K562 (cell line): Measurements from ENCODE around the gene PDE4D. TPM values are rescaled to one million over a fixed set of nuclear protein-coding genes. Genes with fewer than 3 reads are reported as not detected.

Source experiments
- ATAC-seq: fragments of 200-7000 bp; cut with Tn5 transposase; 3 replicates; pipeline ENCODE4 v1.9.1; 2020; ENCODE audit warnings: moderate library complexity
- BruUV-seq: library from RNA; stranded (reverse); fragments of 400-500 nt; replicated peaks from 2 replicates; lab custom pipeline; 2021; lab: Mats Ljungman, UMichigan
- CTCF ChIA-PET: fragments of 300-600 bp; formaldehyde crosslinking; extraction: SDS; loops from one replicate; lab custom pipeline; 2021; ENCODE audit warnings: low intra/inter-chr PET ratio; lab: Yijun Ruan, JAX
- POLR2A ChIA-PET: fragments of 300-600, 350-650 bp; sonication (Branson Sonifier 250); formaldehyde crosslinking; extraction: SDS; loops from one replicate; lab custom pipeline; 2021; ENCODE audit warnings: antibody characterized with exemption, inconsistent platforms; lab: Yijun Ruan, JAX
- DNase-seq, 4 experiments: peaks; one replicate each; pipeline versions ENCODE4 v3.0.0 to v3.0.0-alpha.2; 2011 to 2018; ENCODE audit warnings: low spot score in 3 of 4, mixed read lengths in 3 of 4; ENCODE audit errors: extremely low read depth in 1 of 4
- FAIRE-seq: peaks from 2 replicates; lab custom pipeline; 2011; peaks lifted over from hg19 to GRCh38; lab: Jason Lieb, UNC
- H2AFZ ChIP-seq: 2 replicates; pipeline ENCODE4 v1.6.0; 2011; ENCODE audit warnings: low read depth, low read length, control low read depth, inconsistent platforms
- H3K27ac ChIP-seq: fragments of 200-600 bp; 3 replicates; pipeline ENCODE4 v1.8.0; 2011; ENCODE audit warnings: low read depth, mild to moderate bottlenecking, control low read depth, inconsistent platforms, low read length, moderate library complexity, mixed read lengths; ENCODE audit errors: extremely low read depth
- H3K27me3 ChIP-seq, 2 experiments: fragments of 300-600 bp in 1 of 2; 2 replicates in 1 of 2; 3 replicates in 1 of 2; pipeline versions ENCODE4 v1.6.0 to v1.8.0; 2011; ENCODE audit warnings: inconsistent platforms in 2 of 2, low read length in 2 of 2, mild to moderate bottlenecking in 1 of 2, mixed read lengths in 1 of 2, moderate library complexity in 1 of 2; ENCODE audit not compliant: control insufficient read depth in 2 of 2, insufficient read depth in 2 of 2
- H3K36me3 ChIP-seq: fragments of 300-600 bp; 3 replicates; pipeline ENCODE4 v1.8.0; 2011; ENCODE audit warnings: mild to moderate bottlenecking, low read length, inconsistent platforms; ENCODE audit not compliant: control insufficient read depth, insufficient read depth
- H3K4me1 ChIP-seq, 2 experiments: fragments of 200-600 bp in 1 of 2; replicated peaks in 1 of 2; 2 replicates in 1 of 2; 3 replicates in 1 of 2; pipeline versions ENCODE4 v1.5.1 to v1.8.0; 2011; ENCODE audit warnings: inconsistent platforms in 2 of 2, low read length in 2 of 2, mild to moderate bottlenecking in 1 of 2, mixed read lengths in 1 of 2, moderate library complexity in 1 of 2; ENCODE audit not compliant: control insufficient read depth in 2 of 2, insufficient read depth in 2 of 2
- H3K4me2 ChIP-seq: 2 replicates; pipeline ENCODE4 v1.6.1; 2011; ENCODE audit warnings: low read length, control low read depth, inconsistent platforms, mixed read lengths; ENCODE audit not compliant: insufficient read depth
- H3K4me3 ChIP-seq: fragments of 200-600 bp; sonication (generic), shearing (Covaris generic); 2 replicates; pipeline ENCODE4 v1.5.1; 2016; ENCODE audit warnings: control low read depth, inconsistent platforms
- H3K79me2 ChIP-seq: fragments of 200-600 bp; 3 replicates; pipeline ENCODE4 v1.8.0; 2011; ENCODE audit warnings: low read length, inconsistent platforms; ENCODE audit not compliant: control insufficient read depth, insufficient read depth
- H3K9ac ChIP-seq, 2 experiments: 2 replicates each; pipeline versions ENCODE4 v1.6.0 to v1.6.1; 2011; ENCODE audit warnings: low read depth in 2 of 2, low read length in 2 of 2, control low read depth in 1 of 2, inconsistent platforms in 1 of 2, mild to moderate bottlenecking in 1 of 2, mixed read lengths in 1 of 2; ENCODE audit not compliant: insufficient read depth in 1 of 2
- H3K9me1 ChIP-seq: one replicate; pipeline ENCODE4 v1.6.0; 2011; ENCODE audit warnings: inconsistent platforms, mild to moderate bottlenecking, low read length, moderate library complexity; ENCODE audit not compliant: control insufficient read depth, insufficient read depth
- H3K9me3 ChIP-seq: replicated peaks from 2 replicates; pipeline ENCODE4 v1.5.1; 2011; ENCODE audit warnings: low read depth, low read length, inconsistent platforms; ENCODE audit not compliant: control insufficient read depth, insufficient read depth
- H4K20me1 ChIP-seq: replicated peaks from 2 replicates; pipeline ENCODE4 v1.6.1; 2011; ENCODE audit warnings: low read length, inconsistent platforms, mixed read lengths; ENCODE audit not compliant: control insufficient read depth, insufficient read depth
- CCNT2 ChIP-seq: IDR thresholded peaks from 2 replicates; pipeline ENCODE4 v1.6.1; 2011; ENCODE audit warnings: borderline replicate concordance, low read depth, mild to moderate bottlenecking, moderate library complexity, mixed read lengths, low read length; ENCODE audit not compliant: insufficient read length; ENCODE audit errors: extremely low read depth
- DACH1 ChIP-seq: fragments of 450-650 bp; IDR thresholded peaks from 2 replicates; pipeline ENCODE4 v1.6.1; 2018; ENCODE audit not compliant: partially characterized antibody
- GTF2F1 ChIP-seq: IDR thresholded peaks from 2 replicates; pipeline ENCODE4 v1.6.1; 2011; ENCODE audit warnings: low read depth, low read length, improper control_type of control experiment
- HDAC6 ChIP-seq: IDR thresholded peaks from 2 replicates; pipeline ENCODE4 v1.6.1; 2012; ENCODE audit warnings: low read depth, mild to moderate bottlenecking, control low read depth, inconsistent platforms, low read length, moderate library complexity
- KLF16 ChIP-seq: IDR thresholded peaks from 2 replicates; pipeline ENCODE4 v1.6.1; 2016; ENCODE audit warnings: antibody characterized with exemption
- MTF1 ChIP-seq: fragments of 250-450 bp; sonication (Bioruptor Pico); IDR thresholded peaks from 2 replicates; pipeline ENCODE4 v1.9.0; 2021; ENCODE audit warnings: moderate library complexity, mild to moderate bottlenecking, inconsistent platforms, borderline replicate concordance
- NCOA4 ChIP-seq: fragments of 450-650 bp; IDR thresholded peaks from 2 replicates; pipeline ENCODE4 v1.6.1; 2018; ENCODE audit warnings: mild to moderate bottlenecking; ENCODE audit not compliant: partially characterized antibody
- NEUROD1 ChIP-seq: fragments of 150-350 bp; IDR thresholded peaks from 2 replicates; pipeline ENCODE4 v1.6.1; 2014; ENCODE audit warnings: borderline replicate concordance, low read length, low read depth; ENCODE audit not compliant: partially characterized antibody
- PHF21A ChIP-seq: fragments of 450-650 bp; IDR thresholded peaks from 2 replicates; pipeline ENCODE4 v1.6.1; 2017; ENCODE audit warnings: low read depth, borderline replicate concordance
- ZNF165 ChIP-seq: fragments of 250-450 bp; sonication (Bioruptor Pico); IDR thresholded peaks from 2 replicates; pipeline ENCODE4 v1.4.0; 2020; ENCODE audit warnings: borderline replicate concordance
- WGBS: fragments of 100-300 bp; shearing (Covaris generic); methylation state at CpG from one replicate; pipeline ENCODE4 v1.1.6; 2016; ENCODE audit warnings: low coverage, mixed read lengths; ENCODE audit not compliant: insufficient coverage; ENCODE audit errors: missing lambda C conversion rate; 5-methylcytosine and 5-hydroxymethylcytosine counted together
- in situ Hi-C: fragments of 300-500 bp; cut with MboI; formaldehyde crosslinking; loops from 4 replicates; pipeline ENCODE4 v1.15.0; 2018; ENCODE audit warnings: inconsistent platforms, mixed read lengths
- intact Hi-C: fragments of 100-400 bp; cut with micrococcal nuclease; formaldehyde crosslinking; loops from 2 replicates; pipeline ENCODE4 v1.14.2; 2022
- polyA plus RNA-seq, 8 experiments: library from polyadenylated mRNA; depleted of rRNA in 4 of 8; stranded (reverse) in 5 of 8; unstranded in 3 of 8; fragments of >200 nt; fragmentation: Nextera tagmentation in 2 of 8; fragmentation: Illumina TruSeq in 1 of 8; extraction: Ambion mirVana in 2 of 8; extraction: Trizol in 1 of 8; gene quantifications; 2 replicates each; pipeline versions ENCODE4 v1.2.1 to v1.2.3, GENCODE V29; 2011 to 2014; ENCODE audit warnings: inconsistent platforms in 1 of 8, missing spikeins in 1 of 8
- total RNA-seq, 7 experiments: library from RNA; depleted of rRNA in 6 of 7; stranded (reverse); fragments of >200 nt in 6 of 7; fragmentation: Illumina TruSeq in 2 of 7; extraction: Trizol in 2 of 7; gene quantifications; 2 replicates each; pipeline versions ENCODE4 v1.2.1 to v1.2.3, GENCODE V29; 2011 to 2021; ENCODE audit warnings: low replicate concordance in 1 of 7
- TF ChIP-seq, protein P1 (sequence below): fragments of 250-450 bp; sonication (Bioruptor Pico); IDR thresholded peaks from 2 replicates; pipeline ENCODE4 v1.5.0; 2020; ENCODE audit warnings: mild to moderate bottlenecking, borderline replicate concordance
- TF ChIP-seq, protein P2 (sequence below): IDR thresholded peaks from 2 replicates; pipeline ENCODE4 v1.6.1; 2012; ENCODE audit warnings: low read depth, low read length, improper control_type of control experiment, borderline replicate concordance

PDE4D gene
- total and polyA plus RNA-seq, 9 of the 15 experiments (the other 6 are each of a cell fraction or from before 2014, with no cell fraction given) = 0.04 to 0.46 (median 0.13) TPM

DNA sequence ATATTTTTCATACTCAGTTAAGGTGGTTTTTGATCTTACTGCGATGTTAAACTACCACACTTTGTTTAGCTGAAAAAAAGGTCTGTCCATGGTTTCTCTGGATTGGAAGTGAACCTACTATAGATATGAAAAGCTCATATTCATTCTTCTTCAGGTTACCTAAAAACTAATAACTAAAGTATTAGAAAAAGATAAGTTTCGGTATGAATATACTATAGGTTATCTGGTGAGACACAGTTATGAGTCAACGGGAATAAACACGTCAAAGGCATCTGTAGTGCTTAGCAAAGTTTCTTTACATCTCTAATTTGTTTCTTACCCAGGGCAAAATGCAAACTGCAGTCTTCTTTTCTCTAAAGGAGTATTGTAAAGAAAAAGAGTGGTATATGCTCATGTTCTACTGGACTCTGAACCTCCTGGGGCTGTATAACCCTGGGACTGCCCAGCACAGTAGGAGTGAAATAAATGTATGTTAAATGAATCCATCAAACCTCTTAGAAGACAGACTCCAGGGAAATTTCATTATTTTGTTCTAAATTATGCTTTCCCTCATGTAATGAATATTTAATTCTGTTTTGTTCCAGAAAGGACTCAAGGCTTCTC is 521.9 kb downstream of the PDE4D start:
- H3K9ac ChIP-seq = no peak overlapping the region
- TF ChIP-seq PHF21A (no peak), NEUROD1 (no peak), DACH1 (no peak), NCOA4 (no peak), HDAC6 (no peak), GTF2F1 (no peak), CCNT2 (no peak), KLF16 (no peak), ZNF165 (no peak), MTF1 (CRISPR knock-in tag) (no peak)
- TF ChIP-seq, protein P1, sequence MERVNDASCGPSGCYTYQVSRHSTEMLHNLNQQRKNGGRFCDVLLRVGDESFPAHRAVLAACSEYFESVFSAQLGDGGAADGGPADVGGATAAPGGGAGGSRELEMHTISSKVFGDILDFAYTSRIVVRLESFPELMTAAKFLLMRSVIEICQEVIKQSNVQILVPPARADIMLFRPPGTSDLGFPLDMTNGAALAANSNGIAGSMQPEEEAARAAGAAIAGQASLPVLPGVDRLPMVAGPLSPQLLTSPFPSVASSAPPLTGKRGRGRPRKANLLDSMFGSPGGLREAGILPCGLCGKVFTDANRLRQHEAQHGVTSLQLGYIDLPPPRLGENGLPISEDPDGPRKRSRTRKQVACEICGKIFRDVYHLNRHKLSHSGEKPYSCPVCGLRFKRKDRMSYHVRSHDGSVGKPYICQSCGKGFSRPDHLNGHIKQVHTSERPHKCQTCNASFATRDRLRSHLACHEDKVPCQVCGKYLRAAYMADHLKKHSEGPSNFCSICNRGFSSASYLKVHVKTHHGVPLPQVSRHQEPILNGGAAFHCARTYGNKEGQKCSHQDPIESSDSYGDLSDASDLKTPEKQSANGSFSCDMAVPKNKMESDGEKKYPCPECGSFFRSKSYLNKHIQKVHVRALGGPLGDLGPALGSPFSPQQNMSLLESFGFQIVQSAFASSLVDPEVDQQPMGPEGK = no peak
- TF ChIP-seq, protein P2, sequence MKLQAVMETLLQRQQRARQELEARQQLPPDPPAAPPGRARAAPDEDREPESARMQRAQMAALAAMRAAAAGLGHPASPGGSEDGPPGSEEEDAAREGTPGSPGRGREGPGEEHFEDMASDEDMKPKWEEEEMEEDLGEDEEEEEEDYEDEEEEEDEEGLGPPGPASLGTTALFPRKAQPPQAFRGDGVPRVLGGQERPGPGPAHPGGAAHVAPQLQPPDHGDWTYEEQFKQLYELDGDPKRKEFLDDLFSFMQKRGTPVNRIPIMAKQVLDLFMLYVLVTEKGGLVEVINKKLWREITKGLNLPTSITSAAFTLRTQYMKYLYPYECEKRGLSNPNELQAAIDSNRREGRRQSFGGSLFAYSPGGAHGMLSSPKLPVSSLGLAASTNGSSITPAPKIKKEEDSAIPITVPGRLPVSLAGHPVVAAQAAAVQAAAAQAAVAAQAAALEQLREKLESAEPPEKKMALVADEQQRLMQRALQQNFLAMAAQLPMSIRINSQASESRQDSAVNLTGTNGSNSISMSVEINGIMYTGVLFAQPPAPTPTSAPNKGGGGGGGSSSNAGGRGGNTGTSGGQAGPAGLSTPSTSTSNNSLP = no peak
- ChIA-PET POLR2A (no interaction called here), CTCF (no interaction called here)
- no peaks in the 10 kb centered on the region for H3K27me3 ChIP-seq
- intact Hi-C loops = no loop called here
- BruUV-seq = no TSS peak
- H3K4me2 ChIP-seq = no peak overlapping the region
- 5% methylated on average over 4 of the region's 4 CpGs for WGBS
- H3K4me3 ChIP-seq = no peak overlapping the region
- H3K9me1 ChIP-seq = no peaks in the 10 kb centered on the region
- 0 out of 2 replicates have a peak, but pooled peaks cover 2% of the 10 kb centered on the region for H3K9me3 ChIP-seq
- ATAC-seq (no peak), FAIRE-seq (no peak), DNase-seq (no peak)
- H3K79me2 ChIP-seq = no peaks in the 10 kb centered on the region
- H2AFZ ChIP-seq = no peak overlapping the region
- no peaks in the 10 kb centered on the region for H3K4me1 ChIP-seq
- H4K20me1 ChIP-seq = no peaks in the 10 kb centered on the region
- no peak overlapping the region for H3K27ac ChIP-seq
- no peaks in the 10 kb centered on the region for H3K36me3 ChIP-seq
- in situ Hi-C loops = no loop called here
